GM12865 (cell line): ENCODE measurements around the gene ABHD12B.

Experiments
- DNase-seq: peaks from one replicate; pipeline ENCODE4 v3.0.0; 2010; ENCODE audit warnings: low read depth
- H3K4me3 ChIP-seq: 2 replicates; pipeline ENCODE4 v1.5.1; 2011; ENCODE audit warnings: mild to moderate bottlenecking, low read depth, low read length, control low read depth
- CTCF ChIP-seq: IDR thresholded peaks from 2 replicates; pipeline ENCODE4 v1.5.1; 2011; ENCODE audit warnings: low read length, control low read depth, low read depth, inconsistent platforms; ENCODE audit not compliant: insufficient read depth; ENCODE audit errors: missing control alignments

ABHD12B gene

DNA sequence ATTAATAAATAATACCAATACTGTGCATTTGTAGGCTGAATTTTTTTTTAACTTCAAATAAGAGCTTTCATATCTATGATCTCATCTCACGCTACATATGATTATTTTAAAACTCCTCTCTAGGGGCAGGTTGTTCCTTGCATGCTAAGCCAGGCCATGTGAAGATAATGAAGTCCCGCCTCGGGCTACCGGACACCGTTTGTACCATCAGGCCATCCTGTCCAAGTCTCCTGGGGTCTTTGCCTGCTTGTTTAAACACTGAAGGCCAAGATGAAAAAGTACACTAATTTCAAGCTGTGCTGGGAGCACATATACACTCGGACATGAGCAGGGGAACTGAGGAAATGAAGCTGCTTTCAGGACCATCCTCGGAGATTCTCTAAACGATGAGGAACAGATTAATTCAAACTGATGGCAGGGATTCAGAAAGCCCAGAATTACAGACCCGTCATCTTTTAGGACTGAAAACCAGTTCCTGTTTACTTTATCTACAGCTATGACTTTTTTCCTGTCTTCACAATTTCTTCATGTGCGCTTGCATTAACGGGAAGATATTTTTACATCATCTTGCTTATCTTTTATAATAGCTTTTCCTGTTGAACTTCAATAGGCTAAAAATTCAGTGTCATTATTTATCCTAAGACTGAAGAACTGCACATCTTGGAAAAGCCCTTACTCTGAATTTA, 6.3 kb upstream of the ABHD12B start:
- TF ChIP-seq CTCF: no peak
- no peak for DNase-seq
- no peak overlapping the region for H3K4me3 ChIP-seq

GRCh38 chr14:50871228-50871627, 625 bp upstream of the ABHD12B start:
- no peak for TF ChIP-seq CTCF
- H3K4me3 ChIP-seq: no peak overlapping the region
- DNase-seq: no peak

DNA sequence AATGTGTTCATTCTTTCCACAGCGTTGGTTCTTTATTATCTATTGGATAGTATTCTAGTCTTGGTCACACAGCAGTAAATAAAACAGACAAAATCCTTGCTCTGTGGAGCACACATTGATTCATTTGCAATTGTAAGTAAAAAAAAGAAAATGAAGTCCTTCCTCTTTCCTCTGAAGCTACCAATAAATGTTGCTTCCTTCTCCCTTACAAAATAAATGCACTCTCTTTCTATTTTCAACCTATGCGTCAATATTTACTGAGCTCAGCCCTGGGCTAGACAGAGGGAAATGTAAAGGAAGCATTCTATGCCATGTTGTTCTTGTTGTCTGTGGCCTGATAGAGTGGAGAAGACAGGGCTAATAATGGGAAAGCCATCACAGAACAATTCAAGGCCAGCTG, 2.9 kb downstream of the ABHD12B start:
- no peak for DNase-seq
- TF ChIP-seq CTCF: no peak
- H3K4me3 ChIP-seq: no peak overlapping the region

DNA sequence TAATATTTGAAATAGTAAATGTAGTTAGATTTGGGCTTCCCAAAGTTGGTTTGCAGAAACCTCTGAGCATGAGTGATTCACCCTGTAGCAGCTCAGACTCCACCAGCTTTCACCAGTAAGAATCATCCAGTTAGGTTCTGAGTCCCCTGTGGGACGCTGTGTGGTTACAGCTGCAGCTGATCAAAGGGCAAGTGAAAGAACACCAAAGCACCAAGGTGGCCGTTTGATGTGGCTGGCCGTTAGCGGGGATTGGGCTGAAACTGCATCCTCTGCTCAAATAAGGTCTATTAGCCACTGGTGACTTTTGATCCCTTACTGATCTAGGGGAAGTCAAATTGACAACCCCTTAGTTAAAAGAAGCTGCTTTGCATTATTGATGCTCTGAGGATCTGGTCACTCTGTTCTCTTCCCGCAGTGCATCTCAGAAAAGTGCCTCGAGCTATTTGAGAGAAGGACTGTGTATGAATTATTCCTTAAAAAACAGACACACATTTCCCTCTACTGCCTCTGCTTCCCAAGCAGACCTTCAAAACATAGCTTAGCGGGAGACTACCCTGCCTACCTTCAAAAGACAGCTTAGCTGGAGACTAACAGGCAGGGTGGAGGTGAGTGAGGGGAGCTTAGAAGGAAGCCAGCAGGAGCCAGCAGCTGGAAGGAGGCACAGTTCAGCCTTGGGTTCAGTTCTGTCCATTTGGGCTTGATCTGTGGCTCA, 3.7 kb downstream of the ABHD12B start:
- TF ChIP-seq CTCF: no peak
- peak; percentile 96 for DNase-seq
- H3K4me3 ChIP-seq: no peak overlapping the region

GRCh38 chr14:50882932-50883826, 11.3 kb downstream of the ABHD12B start:
- H3K4me3 ChIP-seq: no peak overlapping the region
- TF ChIP-seq CTCF: no peak
- no peak for DNase-seq

DNA sequence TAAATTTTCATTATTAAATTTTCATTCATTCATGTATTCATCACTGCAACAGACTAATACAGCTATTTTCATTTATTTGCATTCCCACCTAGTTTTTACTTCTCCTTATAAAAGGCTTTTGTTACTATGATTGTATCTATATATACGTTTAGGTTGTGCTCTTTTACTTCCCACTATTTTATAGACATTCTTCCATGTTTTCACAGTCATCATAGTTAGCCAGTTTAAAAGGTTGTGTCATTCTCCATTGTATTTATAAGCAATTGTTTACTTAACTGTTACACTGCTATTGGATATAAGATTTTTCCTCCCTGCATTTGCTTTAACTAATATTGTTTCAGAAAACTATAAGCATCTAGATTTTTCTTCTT, 12.0 kb downstream of the ABHD12B start:
- DNase-seq: no peak
- H3K4me3 ChIP-seq: no peak overlapping the region
- TF ChIP-seq CTCF: no peak
